Measurements from ENCODE around the gene SNX32. TPM values are rescaled to one million over a fixed set of nuclear protein-coding genes. Genes with fewer than 3 reads are reported as not detected.

The SNX32 gene
- total and polyA plus RNA-seq, 9 of the 15 experiments (the other 6 are each of a cell fraction or from before 2014, with no cell fraction given) = 0.03 TPM; not detected in 7

- TF ChIP-seq KDM1A (IDR thresholded peaks at IDR 0.05) (peak in 1 of 2 experiments; percentile 23; a peak in 1 of 4 replicates), HBP1 (CRISPR knock-in tag; IDR thresholded peaks at IDR 0.05) (no peak), ZKSCAN3 (CRISPR knock-in tag; IDR thresholded peaks at IDR 0.05) (no peak), HDAC1 (IDR thresholded peaks at IDR 0.05) (0 out of 4 replicates have a peak, but pooled peaks of 1 of the 2 experiments have one; percentile 20), ARID1B (IDR thresholded peaks at IDR 0.05) (no peak), DLX4 (CRISPR knock-in tag; IDR thresholded peaks at IDR 0.05) (no peak), USF2 (CRISPR knock-in tag; IDR thresholded peaks at IDR 0.05) (no peak), MCM5 (IDR thresholded peaks at IDR 0.05; ENCODE audit: low read depth) (no peak), ZNF79 (CRISPR knock-in tag; IDR thresholded peaks at IDR 0.05; ENCODE audit: low read depth) (no peak), ZNF24 (IDR thresholded peaks at IDR 0.05) (no peak), RAD21 (CRISPR knock-in tag; conservative IDR thresholded peaks at IDR 0.05 in 1 of 2, IDR thresholded peaks at IDR 0.05 in 1 of 2) (peak in 1 of 2 experiments; percentile 30; a peak in 2 of 4 replicates), NFIX (CRISPR knock-in tag; IDR thresholded peaks at IDR 0.05; ENCODE audit: low read depth) (no peak), MYNN (IDR thresholded peaks at IDR 0.05) (peak; percentile 89), MYNN (CRISPR knock-in tag; IDR thresholded peaks at IDR 0.05) (no peak), KDM4B (IDR thresholded peaks at IDR 0.05; ENCODE audit: borderline replicate concordance in 2 of 2, low read depth in 1 of 2) (0 out of 4 replicates have a peak, but pooled peaks of 1 of the 2 experiments have one; percentile 65), MEF2D (tag; conservative IDR thresholded peaks at IDR 0.05; ENCODE audit: low read depth) (0 out of 2 replicates have a peak, but pooled peaks have one; percentile 19), ELF4 (CRISPR knock-in tag; IDR thresholded peaks at IDR 0.05) (peak; percentile 58; the same call in 1 of the 2 replicates), TOE1 (IDR thresholded peaks at IDR 0.05; ENCODE audit: borderline replicate concordance) (0 out of 2 replicates have a peak, but pooled peaks have one; percentile 41), TOE1 (CRISPR knock-in tag; IDR thresholded peaks at IDR 0.05; ENCODE audit: borderline replicate concordance, low read depth) (no peak), XRCC4 (IDR thresholded peaks at IDR 0.05; ENCODE audit: extremely low read depth, insufficient read depth, insufficient read length) (no peak), RNF2 (IDR thresholded peaks at IDR 0.05) (no peak)
- TF ChIP-seq, protein P1, sequence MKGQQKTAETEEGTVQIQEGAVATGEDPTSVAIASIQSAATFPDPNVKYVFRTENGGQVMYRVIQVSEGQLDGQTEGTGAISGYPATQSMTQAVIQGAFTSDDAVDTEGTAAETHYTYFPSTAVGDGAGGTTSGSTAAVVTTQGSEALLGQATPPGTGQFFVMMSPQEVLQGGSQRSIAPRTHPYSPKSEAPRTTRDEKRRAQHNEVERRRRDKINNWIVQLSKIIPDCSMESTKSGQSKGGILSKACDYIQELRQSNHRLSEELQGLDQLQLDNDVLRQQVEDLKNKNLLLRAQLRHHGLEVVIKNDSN (CRISPR knock-in tag; IDR thresholded peaks at IDR 0.05) = peak; percentile 64
- TF ChIP-seq, protein P2, sequence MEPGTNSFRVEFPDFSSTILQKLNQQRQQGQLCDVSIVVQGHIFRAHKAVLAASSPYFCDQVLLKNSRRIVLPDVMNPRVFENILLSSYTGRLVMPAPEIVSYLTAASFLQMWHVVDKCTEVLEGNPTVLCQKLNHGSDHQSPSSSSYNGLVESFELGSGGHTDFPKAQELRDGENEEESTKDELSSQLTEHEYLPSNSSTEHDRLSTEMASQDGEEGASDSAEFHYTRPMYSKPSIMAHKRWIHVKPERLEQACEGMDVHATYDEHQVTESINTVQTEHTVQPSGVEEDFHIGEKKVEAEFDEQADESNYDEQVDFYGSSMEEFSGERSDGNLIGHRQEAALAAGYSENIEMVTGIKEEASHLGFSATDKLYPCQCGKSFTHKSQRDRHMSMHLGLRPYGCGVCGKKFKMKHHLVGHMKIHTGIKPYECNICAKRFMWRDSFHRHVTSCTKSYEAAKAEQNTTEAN (CRISPR knock-in tag; IDR thresholded peaks at IDR 0.05) = peak; percentile 100
Measured at GRCh38 chr11:65810046-65810868, 23.5 kb upstream of the SNX32 start (continued).
